ENCODE results near the gene THADA.

GRCh38 chr2:43221124-43221762, 374.6 kb downstream of the THADA start:
- TF ChIP-seq CTCF (conservative IDR thresholded peaks at IDR 0.05 in 1 of 2, IDR thresholded peaks at IDR 0.05 in 1 of 2; ENCODE audit: low read depth in 1 of 2, low read length in 2 of 2): no peak
- no peak for TF ChIP-seq EZH2 (IDR thresholded peaks at IDR 0.05; ENCODE audit: low read length, missing control alignments)
